NCI-H1694 (cell line): Measurements from ENCODE around the gene ANGPT4.

Experiments
- DNase-seq: peaks from one replicate; lab custom pipeline; 2025; lab: John Stamatoyannopoulos, UW

Gene ANGPT4

GRCh38 chr20:940926-941325 lies 24.8 kb upstream of the ANGPT4 start:
- no peak for DNase-seq

- no peak for DNase-seq
These were observed 23.5 kb upstream of the ANGPT4 start for GRCh38 chr20:939606-940005.

GRCh38 chr20:934186-934840 lies 18.2 kb upstream of the ANGPT4 start:
- DNase-seq: no peak

- no peak for DNase-seq
These were observed 16.9 kb upstream of the ANGPT4 start for GRCh38 chr20:933029-933428.

- DNase-seq: no peak
These were observed 15.3 kb upstream of the ANGPT4 start for GRCh38 chr20:931401-931800.

- no peak for DNase-seq
These were observed 10.5 kb upstream of the ANGPT4 start for GRCh38 chr20:926670-927069.

- DNase-seq: no peak
These were observed 9.4 kb upstream of the ANGPT4 start for GRCh38 chr20:925516-925915.

- no peak for DNase-seq
These were observed 8.5 kb upstream of the ANGPT4 start for GRCh38 chr20:924639-925038.

GRCh38 chr20:922781-923180 lies 6.6 kb upstream of the ANGPT4 start:
- DNase-seq: no peak

GRCh38 chr20:921068-921467 lies 4.9 kb upstream of the ANGPT4 start:
- no peak for DNase-seq

GRCh38 chr20:920311-920710 lies 4.2 kb upstream of the ANGPT4 start:
- DNase-seq: no peak

GRCh38 chr20:919491-919916 lies 3.4 kb upstream of the ANGPT4 start:
- no peak for DNase-seq

- no peak for DNase-seq
These were observed 1.3 kb upstream of the ANGPT4 start for GRCh38 chr20:917416-917815.

GRCh38 chr20:916825-917224 lies 691 bp upstream of the ANGPT4 start:
- no peak for DNase-seq

- DNase-seq: no peak
These were observed 1.2 kb downstream of the ANGPT4 start for GRCh38 chr20:914727-915498.

GRCh38 chr20:913306-913849 lies 2.8 kb downstream of the ANGPT4 start:
- DNase-seq: no peak

GRCh38 chr20:911882-912600 lies 4.1 kb downstream of the ANGPT4 start:
- DNase-seq: no peak

GRCh38 chr20:910870-911770 lies 5.0 kb downstream of the ANGPT4 start:
- DNase-seq: no peak

GRCh38 chr20:910132-910869 lies 5.8 kb downstream of the ANGPT4 start:
- DNase-seq: no peak

- no peak for DNase-seq
These were observed 6.5 kb downstream of the ANGPT4 start for GRCh38 chr20:909641-910040.

GRCh38 chr20:906703-907270 lies 9.3 kb downstream of the ANGPT4 start:
- DNase-seq: no peak
